ENCODE measurements around the gene PTGES2.

The PTGES2 gene

DNA sequence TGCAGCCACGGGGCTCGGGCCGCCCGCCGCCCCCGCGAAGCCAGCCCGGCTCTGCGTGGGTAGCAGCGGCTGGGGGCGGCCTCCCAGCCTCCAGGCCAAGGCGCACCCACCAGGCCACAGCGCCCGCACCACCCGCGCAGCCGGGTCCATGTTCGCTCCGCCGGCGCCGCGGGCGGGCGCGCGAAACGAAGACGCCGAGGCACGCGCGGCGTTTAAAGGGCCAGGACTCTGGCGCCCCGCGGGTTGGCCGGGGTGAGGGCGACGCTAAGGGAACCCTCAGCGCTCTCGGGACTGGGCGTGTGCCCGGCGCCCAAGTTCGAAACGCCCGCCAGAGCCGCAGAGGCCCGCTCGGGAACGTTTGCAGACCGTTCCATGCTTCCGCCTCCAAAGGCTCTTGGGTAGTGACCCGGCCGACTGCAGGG is at the start of gene PTGES2:
PTGES2 (minus strand) TSS at position 162 of the 422 bp plus-strand sequence; CDS start at position 150, 12 bp downstream.
- peak; percentile 70 to 72 for DNase-seq (ENCODE audit: low read depth in 2 of 2)

DNA sequence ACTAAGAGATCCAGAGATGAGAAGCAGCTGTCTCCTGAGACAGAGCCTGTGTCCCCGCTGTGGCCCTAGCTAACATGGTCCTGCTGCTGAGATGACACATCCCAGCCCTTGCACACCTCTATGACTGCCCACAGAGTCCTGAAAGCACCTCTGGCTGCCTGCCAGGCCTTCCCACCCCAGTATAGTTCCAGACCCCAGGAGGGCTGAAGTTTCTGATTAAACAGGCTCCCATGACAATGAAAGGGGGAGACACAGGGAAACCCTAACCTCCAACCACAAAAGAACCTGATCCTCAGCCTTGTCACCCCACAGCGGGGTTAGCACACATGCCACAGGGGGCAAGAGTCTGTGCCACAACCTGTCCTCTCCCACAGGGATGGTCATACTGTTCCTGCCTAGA is 48.2 kb upstream of the PTGES2 start:
- no peak for DNase-seq (ENCODE audit: low read depth in 2 of 2)

DNA sequence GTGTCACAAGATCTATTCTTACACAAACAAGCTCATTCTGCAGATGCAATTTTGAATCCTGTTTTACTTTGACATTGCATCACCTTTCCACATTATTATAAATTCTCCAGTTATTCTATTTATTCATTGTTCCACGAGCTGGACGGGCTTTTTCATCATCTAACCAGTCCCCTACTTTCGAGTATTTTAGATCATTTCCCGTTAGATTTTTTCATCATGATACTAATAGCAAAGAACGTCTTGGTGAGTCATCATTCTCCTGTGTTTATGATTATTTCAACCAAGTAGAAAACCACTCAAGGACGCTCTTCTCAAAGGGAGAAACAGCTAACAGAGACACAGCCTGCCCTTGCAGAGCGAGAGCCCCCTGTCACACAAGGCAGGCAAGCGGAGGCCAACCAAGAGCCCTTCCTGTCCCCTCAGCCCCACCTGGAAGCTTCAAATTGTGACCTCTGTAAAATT is 47.6 kb upstream of the PTGES2 start:
- DNase-seq (ENCODE audit: low read depth in 2 of 2) = no peak

DNA sequence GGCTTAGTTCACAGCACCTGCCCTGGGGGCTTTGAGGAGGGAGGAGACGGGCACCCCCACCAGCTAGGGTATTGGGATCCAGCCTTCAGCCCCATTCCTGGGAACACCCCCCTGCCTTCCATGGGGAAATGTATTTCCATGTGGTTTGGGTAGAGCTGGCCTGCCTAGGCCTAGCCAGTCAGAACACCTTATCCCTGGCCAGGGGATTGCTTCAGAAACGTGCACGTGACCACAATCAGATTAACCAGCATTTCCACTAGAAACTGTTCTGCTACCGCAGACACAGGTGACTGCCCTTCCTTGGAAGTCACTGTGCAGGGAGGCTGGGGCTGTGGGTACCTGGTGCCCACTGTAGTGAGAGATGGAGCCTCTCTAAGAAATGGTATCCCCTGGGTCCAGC is 46.5 kb upstream of the PTGES2 start:
- no peak for DNase-seq (ENCODE audit: low read depth in 2 of 2)

DNA sequence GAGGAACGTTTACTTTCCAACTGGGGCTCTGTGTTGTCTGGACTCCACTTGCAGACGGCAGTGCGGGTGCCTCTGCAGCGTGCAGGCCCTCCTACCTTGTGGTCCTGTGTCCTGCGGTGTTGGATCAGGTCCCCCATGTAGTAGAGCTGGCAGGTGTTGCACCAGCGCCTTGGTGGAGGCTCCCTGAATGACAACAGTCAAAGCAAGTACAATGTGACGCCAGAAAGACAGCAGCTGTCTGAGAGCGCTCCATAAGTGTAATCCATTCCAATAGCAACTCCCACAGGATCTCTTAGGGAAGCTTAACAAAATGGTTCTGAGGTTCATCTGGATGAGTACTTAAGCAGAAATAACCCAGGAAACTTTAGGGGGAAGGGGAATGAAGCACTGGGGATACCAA is 42.4 kb upstream of the PTGES2 start:
- DNase-seq (ENCODE audit: low read depth in 2 of 2) = no peak

DNA sequence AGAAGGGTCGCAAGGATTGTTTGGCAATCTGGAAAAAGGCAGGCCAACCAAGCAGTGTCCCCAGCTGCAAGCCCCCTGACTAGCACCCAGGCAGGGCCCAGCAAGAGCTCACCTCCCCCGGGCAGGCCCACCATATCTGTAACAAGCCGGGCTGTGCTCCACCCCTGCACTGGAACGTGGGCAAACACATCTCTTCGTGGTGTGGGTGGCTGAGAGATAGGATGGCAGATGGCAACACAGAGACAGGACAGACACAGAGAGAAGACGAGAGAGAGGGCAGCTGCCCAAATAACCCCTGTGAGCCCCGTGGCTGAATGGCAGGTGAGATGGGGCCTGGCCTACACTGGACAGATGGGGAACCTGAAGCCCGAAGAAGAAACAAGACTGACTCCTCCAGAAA is 42.0 kb upstream of the PTGES2 start:
- DNase-seq (ENCODE audit: low read depth in 2 of 2) = no peak

DNA sequence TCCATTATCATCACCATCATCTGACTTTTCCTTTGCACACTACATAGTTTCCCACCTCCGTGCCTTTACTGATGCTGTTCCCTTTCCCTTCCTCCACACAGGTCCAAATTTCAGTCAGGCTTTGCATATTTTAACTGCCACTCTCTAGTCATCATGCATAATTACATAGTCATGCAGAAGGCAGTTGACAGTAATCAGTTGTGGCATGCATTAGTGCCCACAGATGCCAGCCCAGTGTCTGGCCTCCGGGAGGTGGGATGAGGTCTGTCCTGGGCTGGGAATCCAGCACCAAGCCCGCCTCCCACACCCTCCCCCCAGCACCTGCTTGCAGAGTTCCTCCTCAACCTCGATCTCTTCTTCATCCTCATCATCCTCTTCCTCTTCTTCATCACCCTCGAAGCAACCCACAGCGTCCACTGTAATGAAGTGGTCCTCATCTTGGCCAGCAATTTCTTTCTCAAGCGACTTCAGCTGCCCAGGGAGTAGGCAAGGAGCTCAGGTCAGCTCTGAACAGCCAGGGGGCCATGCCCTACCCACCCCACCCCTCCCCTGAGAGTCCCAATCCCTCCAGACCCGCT is 41.3 kb upstream of the PTGES2 start:
- no peak for DNase-seq (ENCODE audit: low read depth in 2 of 2)

DNA sequence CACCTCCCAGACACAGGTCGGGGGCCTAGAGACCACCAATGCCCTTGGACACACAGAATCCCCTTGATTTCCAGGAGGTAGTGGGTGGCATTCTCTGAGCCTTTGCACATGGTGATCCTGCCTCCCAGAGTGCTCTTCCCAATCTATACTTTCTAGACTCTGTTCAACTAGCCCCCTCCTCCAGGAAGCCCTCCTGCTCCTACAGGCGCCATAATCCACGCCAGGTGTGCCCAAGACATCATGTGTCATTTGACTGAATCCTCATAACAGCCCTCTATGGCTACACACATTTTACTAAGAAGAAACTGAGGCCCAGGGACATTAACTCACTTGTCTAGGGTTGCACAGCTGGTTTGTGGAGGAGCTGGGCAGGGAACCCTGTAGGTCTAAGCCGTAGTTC is 39.7 kb upstream of the PTGES2 start:
- no peak for DNase-seq (ENCODE audit: low read depth in 2 of 2)

DNA sequence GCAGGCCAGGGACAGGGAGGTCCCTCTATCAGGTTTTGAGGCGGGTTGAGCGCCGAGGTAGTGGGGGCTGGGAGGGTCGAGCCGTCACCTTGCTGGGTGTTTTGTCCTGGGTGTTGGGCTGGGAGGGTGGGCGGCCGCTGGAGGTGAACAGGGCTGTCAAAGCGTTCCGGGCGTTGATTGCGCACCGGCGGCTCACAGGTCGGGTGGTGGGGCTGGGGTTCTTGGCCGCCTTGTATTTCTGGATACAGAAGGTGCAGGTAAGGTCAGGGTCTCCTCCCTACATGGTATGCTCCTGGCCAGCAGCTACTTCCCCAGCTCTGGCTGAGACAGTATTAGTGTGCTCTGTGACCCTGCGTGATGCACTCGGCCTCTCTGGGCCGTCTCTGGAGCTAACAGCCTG is 38.6 kb upstream of the PTGES2 start:
- no peak for DNase-seq (ENCODE audit: low read depth in 2 of 2)

DNA sequence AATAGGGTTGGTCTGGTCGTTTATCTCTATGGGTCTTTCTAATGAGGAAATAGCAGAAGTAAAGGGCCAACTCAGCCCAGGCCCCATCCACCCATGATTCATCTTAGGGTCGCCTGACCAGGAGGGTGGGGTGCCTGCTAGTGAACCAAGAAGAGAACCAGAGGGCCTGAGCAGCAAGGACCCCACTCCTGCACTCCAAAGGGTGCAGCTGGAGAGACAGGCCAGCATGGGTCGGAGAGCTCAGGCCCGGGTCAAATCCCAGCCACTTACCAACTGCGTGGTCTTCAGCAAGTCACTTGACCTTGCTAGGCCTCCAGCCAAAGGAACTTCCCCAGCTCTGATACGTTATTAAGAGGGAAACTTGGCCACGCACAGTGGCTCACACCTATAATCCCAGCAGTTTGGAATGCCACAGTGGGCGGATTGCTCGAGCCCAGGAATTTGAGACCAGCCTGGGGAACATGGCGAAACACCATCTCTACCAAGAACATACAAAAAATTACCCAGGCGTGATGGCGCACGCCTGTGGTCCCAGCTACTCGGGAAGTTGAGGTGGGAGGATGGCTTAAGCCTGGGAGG is 36.9 kb upstream of the PTGES2 start:
- no peak for DNase-seq (ENCODE audit: low read depth in 2 of 2)

DNA sequence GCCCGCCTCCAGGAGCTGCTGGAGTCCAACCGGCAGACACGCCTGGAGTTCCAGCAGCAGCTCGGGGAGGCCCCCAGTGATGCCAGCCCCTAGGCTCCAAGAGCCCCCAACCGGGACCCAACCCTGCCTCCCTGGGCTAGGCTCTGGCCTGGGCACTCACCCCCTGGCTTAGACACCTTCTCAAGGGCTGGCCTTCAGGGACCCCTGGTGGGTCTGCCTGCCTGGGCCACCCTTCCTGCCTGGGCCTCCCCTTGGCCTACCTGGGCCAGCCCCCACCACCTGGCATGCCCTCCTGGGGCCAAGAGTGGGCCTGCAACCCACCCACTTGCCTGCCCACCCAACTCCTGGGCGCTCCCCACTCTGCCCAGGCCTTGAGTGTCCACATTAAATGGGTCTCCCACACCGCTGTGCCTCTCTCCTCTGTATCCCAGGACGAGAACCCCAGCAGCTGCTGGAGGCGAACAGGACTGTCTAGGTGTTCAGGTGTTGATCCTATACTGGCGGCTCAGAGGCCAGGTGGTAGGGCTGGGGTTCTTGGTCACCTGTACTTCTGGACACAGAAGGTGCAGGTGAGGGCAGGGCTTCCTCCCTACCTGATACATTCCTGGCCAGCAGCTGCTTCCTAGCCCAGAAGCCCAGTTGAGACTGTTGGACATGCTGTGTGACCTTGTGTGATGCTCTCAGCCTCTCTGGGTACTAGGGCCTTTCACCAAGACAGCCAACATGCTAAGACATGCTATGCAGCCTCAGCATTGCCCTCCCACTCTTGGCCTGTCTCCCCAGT is 36.2 kb upstream of the PTGES2 start:
- no peak for DNase-seq (ENCODE audit: low read depth in 2 of 2)

DNA sequence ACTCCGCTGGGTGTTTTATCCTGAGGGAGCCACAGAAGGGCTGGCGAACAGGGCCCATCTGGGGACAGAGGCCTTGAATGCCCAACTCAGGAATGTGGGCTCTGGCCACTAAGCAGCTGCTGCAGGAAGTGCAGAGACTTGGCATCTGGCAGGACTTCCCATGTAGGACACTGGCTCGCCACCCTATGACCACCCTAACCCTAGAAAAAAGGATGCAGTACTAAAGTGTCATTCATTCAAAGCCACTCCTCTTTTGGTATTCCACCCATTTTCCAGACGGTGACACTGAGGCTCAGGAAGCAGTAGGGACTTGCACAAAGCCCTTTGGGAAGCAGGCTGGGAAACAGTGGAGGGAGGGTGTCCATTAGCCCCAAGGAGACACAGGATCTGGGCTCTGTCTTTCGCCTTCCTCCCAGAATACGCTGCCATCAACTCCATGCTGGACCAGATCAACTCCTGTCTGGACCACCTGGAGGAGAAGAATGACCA is 35.5 kb upstream of the PTGES2 start:
- DNase-seq (ENCODE audit: low read depth in 2 of 2) = no peak

DNA sequence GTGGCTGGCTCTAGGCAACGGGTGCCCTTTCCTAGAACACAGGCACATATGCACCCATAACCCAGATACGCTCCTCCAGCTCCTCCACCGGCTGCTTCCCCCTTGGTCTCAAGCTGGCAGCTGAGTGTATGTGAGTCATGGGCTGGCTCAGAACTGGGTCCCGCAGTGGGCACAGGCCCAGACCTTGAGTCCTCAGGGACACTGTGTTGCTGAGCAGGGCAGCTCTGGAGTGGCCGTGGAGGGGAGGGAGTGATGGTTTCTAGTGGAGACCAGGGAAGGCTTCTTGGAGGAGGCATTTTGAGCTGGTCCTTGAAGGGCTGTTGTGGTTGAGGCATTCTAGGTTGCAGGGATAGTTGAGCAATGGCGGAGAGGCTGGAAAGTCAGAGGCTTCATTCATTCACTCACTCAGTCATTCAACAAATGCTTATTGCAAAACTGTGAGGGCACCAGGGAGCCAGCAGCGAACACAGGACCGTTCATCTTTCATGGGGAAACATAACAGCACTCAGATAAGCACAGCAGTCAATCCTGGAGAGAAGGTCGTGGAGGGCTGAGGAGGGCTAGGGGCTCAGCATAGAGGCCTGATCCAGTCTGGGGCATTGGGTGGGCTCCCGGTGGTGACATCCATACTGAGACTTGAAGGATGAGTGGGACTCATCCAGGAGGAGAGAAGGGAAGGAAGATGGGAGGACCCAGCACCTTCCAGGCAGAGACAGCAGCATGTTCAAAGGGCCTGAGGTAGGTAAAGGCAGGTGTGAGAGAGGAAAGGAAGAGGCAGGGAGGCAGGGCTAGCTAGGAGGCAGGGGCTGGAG is 34.9 kb upstream of the PTGES2 start:
- no peak for DNase-seq (ENCODE audit: low read depth in 2 of 2)

DNA sequence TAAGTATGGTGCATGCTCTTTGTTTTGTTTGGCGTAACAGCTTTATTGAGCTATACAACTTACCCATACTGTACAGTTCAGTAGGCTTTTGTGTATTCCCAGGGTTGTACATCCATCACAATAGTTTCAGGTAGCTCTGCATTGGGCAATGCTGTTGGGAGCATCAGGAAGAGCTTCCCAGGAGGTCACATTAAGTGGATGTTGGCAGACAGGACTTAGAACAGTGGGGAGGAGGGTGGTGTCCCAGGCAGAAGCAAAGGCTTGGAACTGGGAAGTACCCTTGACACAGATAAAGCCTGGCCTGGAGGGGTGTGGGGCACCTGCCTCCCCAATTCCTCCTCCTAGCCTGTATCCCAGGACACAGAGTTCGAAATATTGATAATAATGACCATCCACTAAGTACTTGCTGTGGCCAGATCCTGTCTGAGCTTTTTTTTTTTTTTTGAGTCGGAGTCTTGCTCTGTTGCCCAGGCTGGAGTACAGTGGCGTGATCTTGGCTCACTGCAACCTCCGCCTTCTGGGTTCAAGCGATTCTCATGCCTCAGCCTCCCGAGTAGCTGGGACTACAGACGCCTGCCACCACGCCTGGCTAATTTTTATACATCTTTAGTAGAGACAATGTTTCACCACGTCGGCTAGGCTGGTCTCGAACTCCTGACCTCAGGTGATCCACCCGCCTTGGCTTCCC is 33.8 kb upstream of the PTGES2 start:
- no peak for DNase-seq (ENCODE audit: low read depth in 2 of 2)

DNA sequence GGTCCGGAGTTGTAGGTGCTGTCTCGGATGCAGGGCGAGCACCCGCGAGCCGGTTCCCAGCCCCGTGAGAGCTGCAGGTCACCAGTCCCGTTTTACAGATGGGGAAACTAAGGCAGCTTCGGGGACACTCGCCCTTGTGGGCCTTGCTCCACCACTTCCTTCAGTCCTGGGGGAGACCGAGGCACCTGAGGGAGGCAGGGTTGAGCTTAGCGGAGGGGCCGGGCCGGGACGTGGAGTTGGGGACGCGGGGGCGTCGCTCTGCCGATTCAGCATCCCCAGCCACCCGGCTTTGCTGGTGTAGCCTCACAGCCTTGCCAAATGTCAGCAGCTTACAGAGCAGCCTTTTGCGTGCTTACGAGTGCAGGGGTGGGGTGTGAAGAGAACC is 33.1 kb upstream of the PTGES2 start:
- no peak for DNase-seq (ENCODE audit: low read depth in 2 of 2)

DNA sequence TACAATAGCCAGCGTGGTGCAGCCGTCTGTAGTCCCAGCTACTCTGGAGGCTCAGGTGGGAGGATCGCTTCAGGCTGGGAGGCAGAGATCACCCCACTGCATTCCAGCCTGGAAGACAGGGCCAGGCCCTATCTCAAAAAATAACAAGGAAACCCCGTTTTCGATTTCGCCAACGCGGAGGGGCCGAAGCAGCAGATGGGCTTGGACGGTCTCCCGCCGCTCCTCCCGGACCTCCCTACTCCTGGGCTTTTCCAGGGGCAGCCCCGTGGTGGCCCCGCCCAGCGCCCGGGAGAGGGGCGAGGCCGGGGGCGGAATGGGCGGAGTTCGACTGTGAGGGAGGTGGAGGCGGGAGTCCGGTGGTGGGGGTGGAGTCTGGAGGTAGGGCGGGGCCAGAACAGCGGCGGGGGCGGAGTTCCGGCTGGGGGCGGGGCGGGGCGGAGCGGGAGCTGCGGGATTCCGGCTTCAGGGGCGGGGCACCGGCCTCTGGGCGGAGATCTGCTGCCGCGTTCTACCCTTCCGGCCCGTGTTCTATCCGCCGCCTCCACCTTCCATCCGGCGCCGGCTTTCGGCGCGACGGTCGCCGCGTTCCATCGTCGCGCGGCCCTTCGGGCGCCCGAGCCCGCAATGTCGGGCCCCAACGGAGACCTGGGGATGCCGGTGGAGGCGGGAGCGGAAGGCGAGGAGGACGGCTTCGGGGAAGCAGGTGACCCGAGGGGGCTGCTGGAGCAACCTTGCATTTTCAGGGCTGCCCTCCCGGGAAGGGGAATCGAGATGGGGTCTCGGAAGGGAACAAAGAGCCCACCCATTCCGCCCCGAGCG is 32.5 kb upstream of the PTGES2 start, which contains the start of gene BBLN:
BBLN (plus strand) TSS at position 482 of the 819 bp plus-strand sequence; CDS start at position 625, 143 bp downstream.
- DNase-seq (ENCODE audit: low read depth in 2 of 2) = peak; percentile 87 to 90

DNA sequence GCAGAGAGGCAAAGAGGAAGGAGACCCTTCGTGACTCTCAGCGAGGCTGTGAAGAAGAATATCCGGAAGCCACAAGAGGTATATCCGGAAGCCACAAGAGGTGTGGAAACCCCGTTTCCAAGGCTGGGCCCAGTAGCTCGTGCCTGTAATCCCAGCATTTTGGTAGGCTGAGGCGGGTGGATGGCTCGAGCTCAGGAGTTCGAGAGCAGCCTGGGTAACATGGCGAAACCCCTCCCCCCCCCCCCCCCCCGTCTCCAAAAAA is 31.9 kb upstream of the PTGES2 start:
- no peak for DNase-seq (ENCODE audit: low read depth in 2 of 2)

DNA sequence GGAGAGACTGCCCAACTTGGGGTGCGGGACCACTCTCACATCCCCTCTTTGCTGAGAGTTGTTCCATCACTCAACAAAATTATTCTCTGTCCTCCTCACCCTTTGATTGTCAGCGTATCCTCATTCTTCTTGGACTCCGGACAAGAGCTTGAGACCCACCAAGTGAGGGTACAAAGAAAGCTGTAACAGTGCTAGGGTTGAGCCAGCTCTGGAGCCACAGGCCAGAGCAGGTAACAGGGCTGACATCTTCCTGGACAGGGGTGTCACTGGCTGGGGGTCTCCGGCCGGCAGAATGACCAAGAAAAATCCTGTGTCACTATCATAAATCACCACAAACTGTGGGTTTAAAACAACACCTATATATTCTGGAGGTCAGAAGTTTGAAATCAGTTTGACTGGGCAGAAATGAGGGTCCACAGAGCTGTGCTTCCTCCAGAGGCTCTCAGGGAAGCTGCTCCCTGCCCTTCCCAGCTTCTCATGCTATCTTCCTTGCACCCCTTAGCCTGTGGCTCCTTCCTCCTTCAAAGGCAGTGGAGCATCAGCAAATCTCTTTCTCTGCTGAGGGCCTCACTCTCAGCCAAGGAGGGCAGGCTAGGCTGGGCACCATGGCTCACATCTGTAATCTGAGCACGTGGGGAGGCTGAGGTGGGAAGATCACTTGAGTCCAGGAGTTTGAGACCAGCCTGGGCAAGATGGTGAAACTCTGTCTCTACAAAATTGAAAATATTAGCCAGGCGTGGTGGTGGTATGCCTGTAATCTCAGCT is 28.4 kb upstream of the PTGES2 start:
- DNase-seq (ENCODE audit: low read depth in 2 of 2) = no peak

DNA sequence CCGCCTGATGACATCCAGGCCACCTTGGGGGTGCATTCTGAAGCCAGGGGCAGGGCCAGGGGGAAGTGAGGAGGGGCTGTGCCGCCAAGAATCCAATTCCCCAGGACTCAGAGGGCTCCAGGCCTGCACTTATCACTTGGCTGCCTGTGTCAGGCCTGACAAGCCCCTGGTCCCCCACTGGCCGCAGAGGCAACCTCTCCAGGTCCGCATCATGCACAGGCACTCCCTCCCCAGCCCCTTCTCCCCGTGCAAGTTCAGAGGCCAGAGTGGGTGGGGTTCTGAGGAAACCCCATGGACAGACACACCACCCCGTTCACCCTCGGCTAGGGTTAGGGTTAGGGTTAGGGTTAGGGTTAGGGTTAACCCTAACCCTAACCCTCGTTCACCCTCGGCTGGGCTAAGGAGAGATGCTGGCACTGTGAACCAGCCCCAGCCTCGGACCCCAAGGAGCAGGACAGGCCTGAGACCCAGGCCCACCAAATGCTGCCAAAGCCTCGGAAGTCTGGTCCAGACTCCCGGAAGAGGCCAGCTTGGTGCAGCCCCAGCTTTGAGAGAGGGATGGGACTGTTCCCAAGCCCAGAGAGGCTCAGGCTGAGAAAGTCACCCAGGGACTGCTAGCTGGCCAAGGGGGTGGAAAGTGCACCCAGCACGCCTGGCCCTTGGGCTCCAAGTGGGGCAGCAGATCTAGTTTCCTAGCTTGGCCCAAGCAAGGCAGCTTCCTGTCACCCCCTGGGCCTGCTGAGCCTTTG is 26.6 kb upstream of the PTGES2 start:
- DNase-seq (ENCODE audit: low read depth in 2 of 2) = no peak
